ENCODE measurements around the gene TBC1D9B.
A peak's percentile ranks its signal among the peaks of the same experiment; 100 is the strongest.

Gene TBC1D9B

GRCh38 chr5:179818746-179819295 is 88.9 kb downstream of the TBC1D9B start:
- Histone ChIP-seq H3K36me3 (ENCODE audit: control insufficient read depth in 4 of 4, insufficient read depth in 4 of 4, low read length in 3 of 4) (peaks cover 0 to 29% (median 14%) of the 10 kb centered on the region in 4 experiments), H3K9me3 (ENCODE audit: control extremely low read depth in 1 of 5, control insufficient read depth in 4 of 5, insufficient read depth in 2 of 5, low read depth in 1 of 5, low read length in 4 of 5) (peaks cover 0 to 2% (median 0%) of the 10 kb centered on the region in 5 experiments), H3K4me3 (ENCODE audit: control insufficient read depth in 1 of 7, extremely low read depth in 1 of 7, insufficient read depth in 4 of 7, low read depth in 2 of 7, low read length in 6 of 7) (peak overlapping the region in 5 of 7 experiments; percentile 23 to 96 (median 45)), H3K27ac (ENCODE audit: insufficient read depth in 1 of 2, low read depth in 1 of 2, low read length in 2 of 2, poor library complexity in 1 of 2, severe bottlenecking in 2 of 2) (peak overlapping the region; percentile 92 to 95), H3K4me1 (ENCODE audit: control extremely low read depth in 1 of 4, control insufficient read depth in 4 of 4, insufficient read depth in 4 of 4, low read length in 3 of 4) (peaks cover 0 to 58% (median 49%) of the 10 kb centered on the region in 4 experiments), H3K27me3 (replicated peaks in 2 of 5; ENCODE audit: control insufficient read depth in 4 of 5, insufficient read depth in 5 of 5, low read length in 4 of 5) (no peaks in the 10 kb centered on the region)
- peak; percentile 93 to 98 (median 98) for DNase-seq
- 0% methylated on average over 30 of the region's 35 CpGs for WGBS (ENCODE audit: insufficient coverage)
- POLR2A ChIA-PET: interaction anchor here (0.7 to 9.1 kb wide), 3 partner anchors 9 to 25 kb away, joined by 3 to 131 read pairs (median 16); partner anchors contain the start of genes LTC4S and MGAT4B
- CTCF ChIA-PET: interaction anchor here (1.0 to 4.5 kb wide), 6 partner anchors 8 to 22 kb away, joined by 3 to 32 read pairs (median 4); no protein-coding TSS in a partner anchor

GRCh38 chr5:179817890-179818745 is 89.6 kb downstream of the TBC1D9B start:
- CTCF ChIA-PET: interaction anchor here (1.0 to 4.5 kb wide), 2 partner anchors 9 to 15 kb away, joined by 3 to 32 read pairs; no protein-coding TSS in a partner anchor
- POLR2A ChIA-PET: interaction anchor here (9.1 kb wide), 1 partner anchor 13 kb away, joined by 131 read pairs; the partner anchor contains the start of gene MGAT4B
- peaks cover 0 to 29% (median 10%) of the 10 kb centered on the region in 4 experiments for H3K36me3 ChIP-seq (ENCODE audit: control insufficient read depth in 4 of 4, insufficient read depth in 4 of 4, low read length in 3 of 4)
- peak overlapping the region; percentile 92 to 95 for H3K27ac ChIP-seq (ENCODE audit: insufficient read depth in 1 of 2, low read depth in 1 of 2, low read length in 2 of 2, poor library complexity in 1 of 2, severe bottlenecking in 2 of 2)
- DNase-seq: peak in 1 of 3 donors; percentile 33
- H3K27me3 ChIP-seq (replicated peaks in 2 of 5; ENCODE audit: control insufficient read depth in 4 of 5, insufficient read depth in 5 of 5, low read length in 4 of 5): no peaks in the 10 kb centered on the region
- WGBS (ENCODE audit: insufficient coverage): 96% methylated on average over 11 of the region's 14 CpGs
- H3K9me3 ChIP-seq (ENCODE audit: control extremely low read depth in 1 of 5, control insufficient read depth in 4 of 5, insufficient read depth in 2 of 5, low read depth in 1 of 5, low read length in 4 of 5): peaks cover 0 to 2% (median 0%) of the 10 kb centered on the region in 5 experiments
- peaks cover 0 to 56% (median 49%) of the 10 kb centered on the region in 4 experiments for H3K4me1 ChIP-seq (ENCODE audit: control extremely low read depth in 1 of 4, control insufficient read depth in 4 of 4, insufficient read depth in 4 of 4, low read length in 3 of 4)
- peak overlapping the region in 5 of 7 experiments; percentile 23 to 96 (median 45) for H3K4me3 ChIP-seq (ENCODE audit: control insufficient read depth in 1 of 7, extremely low read depth in 1 of 7, insufficient read depth in 4 of 7, low read depth in 2 of 7, low read length in 6 of 7)

GRCh38 chr5:179817470-179817840 is 90.2 kb downstream of the TBC1D9B start:
- WGBS (ENCODE audit: insufficient coverage): 90% methylated on average over 8 of the region's 8 CpGs
- ChIA-PET POLR2A (interaction anchor here (9.1 kb wide), 1 partner anchor 12 kb away, joined by 131 read pairs; the partner anchor contains the start of gene MGAT4B), CTCF (interaction anchor here (4.5 kb wide), 1 partner anchor 15 kb away, joined by 32 read pairs; no protein-coding TSS in a partner anchor)
- Histone ChIP-seq H3K27ac (ENCODE audit: insufficient read depth in 1 of 2, low read depth in 1 of 2, low read length in 2 of 2, poor library complexity in 1 of 2, severe bottlenecking in 2 of 2) (peak overlapping the region in 1 of 2 experiments; percentile 95), H3K36me3 (ENCODE audit: control insufficient read depth in 4 of 4, insufficient read depth in 4 of 4, low read length in 3 of 4) (peaks cover 0 to 29% (median 7%) of the 10 kb centered on the region in 4 experiments), H3K9me3 (ENCODE audit: control extremely low read depth in 1 of 5, control insufficient read depth in 4 of 5, insufficient read depth in 2 of 5, low read depth in 1 of 5, low read length in 4 of 5) (peaks cover 0 to 2% (median 0%) of the 10 kb centered on the region in 5 experiments), H3K27me3 (replicated peaks in 2 of 5; ENCODE audit: control insufficient read depth in 4 of 5, insufficient read depth in 5 of 5, low read length in 4 of 5) (no peaks in the 10 kb centered on the region), H3K4me3 (ENCODE audit: control insufficient read depth in 1 of 7, extremely low read depth in 1 of 7, insufficient read depth in 4 of 7, low read depth in 2 of 7, low read length in 6 of 7) (peak overlapping the region in 4 of 7 experiments; percentile 40 to 71 (median 67)), H3K4me1 (ENCODE audit: control extremely low read depth in 1 of 4, control insufficient read depth in 4 of 4, insufficient read depth in 4 of 4, low read length in 3 of 4) (peaks cover 0 to 51% (median 45%) of the 10 kb centered on the region in 4 experiments)
- DNase-seq: no peak

- H3K27me3 ChIP-seq (replicated peaks in 2 of 5; ENCODE audit: control insufficient read depth in 4 of 5, insufficient read depth in 5 of 5, low read length in 4 of 5): no peaks in the 10 kb centered on the region
- H3K9me3 ChIP-seq (ENCODE audit: control extremely low read depth in 1 of 5, control insufficient read depth in 4 of 5, insufficient read depth in 2 of 5, low read depth in 1 of 5, low read length in 4 of 5): peaks cover 0 to 2% (median 0%) of the 10 kb centered on the region in 5 experiments
- DNase-seq: no peak
- CTCF ChIA-PET: interaction anchor here (4.5 kb wide), 1 partner anchor 14 kb away, joined by 32 read pairs; no protein-coding TSS in a partner anchor
- no peak overlapping the region for H3K27ac ChIP-seq (ENCODE audit: insufficient read depth in 1 of 2, low read depth in 1 of 2, low read length in 2 of 2, poor library complexity in 1 of 2, severe bottlenecking in 2 of 2)
- H3K4me1 ChIP-seq (ENCODE audit: control extremely low read depth in 1 of 4, control insufficient read depth in 4 of 4, insufficient read depth in 4 of 4, low read length in 3 of 4): peaks cover 0 to 46% (median 40%) of the 10 kb centered on the region in 4 experiments
- H3K36me3 ChIP-seq (ENCODE audit: control insufficient read depth in 4 of 4, insufficient read depth in 4 of 4, low read length in 3 of 4): peaks cover 0 to 32% (median 10%) of the 10 kb centered on the region in 4 experiments
- WGBS (ENCODE audit: insufficient coverage): under 1% methylated on average over 49 of the region's 72 CpGs
- POLR2A ChIA-PET: interaction anchor here (9.1 kb wide), 1 partner anchor 12 kb away, joined by 131 read pairs; the partner anchor contains the start of gene MGAT4B
- H3K4me3 ChIP-seq (ENCODE audit: control insufficient read depth in 1 of 7, extremely low read depth in 1 of 7, insufficient read depth in 4 of 7, low read depth in 2 of 7, low read length in 6 of 7): peak overlapping the region in 6 of 7 experiments; percentile 17 to 71 (median 54)
Measured at GRCh38 chr5:179816796-179817469, 90.8 kb downstream of the TBC1D9B start.

- Histone ChIP-seq H3K27ac (ENCODE audit: insufficient read depth in 1 of 2, low read depth in 1 of 2, low read length in 2 of 2, poor library complexity in 1 of 2, severe bottlenecking in 2 of 2) (no peak overlapping the region), H3K36me3 (ENCODE audit: control insufficient read depth in 4 of 4, insufficient read depth in 4 of 4, low read length in 3 of 4) (peaks cover 0 to 32% (median 10%) of the 10 kb centered on the region in 4 experiments), H3K4me1 (ENCODE audit: control extremely low read depth in 1 of 4, control insufficient read depth in 4 of 4, insufficient read depth in 4 of 4, low read length in 3 of 4) (peaks cover 0 to 41% (median 37%) of the 10 kb centered on the region in 4 experiments), H3K4me3 (ENCODE audit: control insufficient read depth in 1 of 7, extremely low read depth in 1 of 7, insufficient read depth in 4 of 7, low read depth in 2 of 7, low read length in 6 of 7) (peak overlapping the region in 6 of 7 experiments; percentile 17 to 71 (median 54)), H3K27me3 (replicated peaks in 2 of 5; ENCODE audit: control insufficient read depth in 4 of 5, insufficient read depth in 5 of 5, low read length in 4 of 5) (no peaks in the 10 kb centered on the region), H3K9me3 (ENCODE audit: control extremely low read depth in 1 of 5, control insufficient read depth in 4 of 5, insufficient read depth in 2 of 5, low read depth in 1 of 5, low read length in 4 of 5) (peaks cover 0 to 2% (median 0%) of the 10 kb centered on the region in 5 experiments)
- no peak for DNase-seq
- ChIA-PET CTCF (interaction anchor here (4.5 kb wide), 1 partner anchor 14 kb away, joined by 32 read pairs; no protein-coding TSS in a partner anchor), POLR2A (interaction anchor here (9.1 kb wide), 1 partner anchor 11 kb away, joined by 131 read pairs; the partner anchor contains the start of gene MGAT4B)
- WGBS (ENCODE audit: insufficient coverage): 58% methylated on average over 21 of the region's 23 CpGs
Measured at GRCh38 chr5:179816401-179816795, 91.3 kb downstream of the TBC1D9B start.
